Measurements from ENCODE around the gene FXN. TPM values are rescaled to one million over a fixed set of nuclear protein-coding genes. Genes with fewer than 3 reads are reported as not detected.
A peak's percentile ranks its signal among the peaks of the same experiment; 100 is the strongest.
"Not testable (repeated sequence)": the region's sequence is repeated elsewhere in the genome, so short reads cannot be mapped to it uniquely, and the experiment has no call there.

The FXN gene
- total RNA-seq, 2 experiments from 2014 or later, result 21.0 to 21.8 TPM

GRCh38 chr9:69109152-69109551 is 73.6 kb downstream of the FXN start:
- H3K36me3 Mint-ChIP-seq (ENCODE audit: low read depth), result peaks cover 3% of the 10 kb centered on the region
- no peaks in the 10 kb centered on the region for H3K9me3 Mint-ChIP-seq
- no peak for ATAC-seq
- DNase-seq, result no peak
- ChIA-PET CTCF (interaction anchor here (0.8 to 1.9 kb wide), 3 partner anchors 11 to 73 kb away, joined by 3 to 5 read pairs (median 3); partner anchors contain the start of gene FXN), POLR2A (no interaction called here)
- H3K27me3 Mint-ChIP-seq, result no peaks in the 10 kb centered on the region
- intact Hi-C loops (cut with micrococcal nuclease), result no loop called here
- H3K4me1 Mint-ChIP-seq (ENCODE audit: low read depth), result no peaks in the 10 kb centered on the region
- H3K27ac Mint-ChIP-seq, result no peak overlapping the region
- no peak overlapping the region for H3K4me3 Mint-ChIP-seq
- TF ChIP-seq CTCF (IDR thresholded peaks at IDR 0.05), result no peak

GRCh38 chr9:69112646-69113045 is 77.1 kb downstream of the FXN start:
- DNase-seq; H3K4me1 Mint-ChIP-seq (ENCODE audit: low read depth); POLR2A ChIA-PET; intact Hi-C loops (cut with micrococcal nuclease); H3K36me3 Mint-ChIP-seq (ENCODE audit: low read depth); CTCF ChIA-PET; H3K9me3 Mint-ChIP-seq; H3K27me3 Mint-ChIP-seq; ATAC-seq; H3K4me3 Mint-ChIP-seq; H3K27ac Mint-ChIP-seq: not testable (repeated sequence)

GRCh38 chr9:69115621-69116020 is 80.1 kb downstream of the FXN start:
- no peak for TF ChIP-seq CTCF (IDR thresholded peaks at IDR 0.05)
- H3K27me3 Mint-ChIP-seq, result no peaks in the 10 kb centered on the region
- no peak for DNase-seq
- H3K9me3 Mint-ChIP-seq, result no peaks in the 10 kb centered on the region
- intact Hi-C loops (cut with micrococcal nuclease), result no loop called here
- ChIA-PET POLR2A (no interaction called here), CTCF (no interaction called here)
- H3K36me3 Mint-ChIP-seq (ENCODE audit: low read depth), result peaks cover 3% of the 10 kb centered on the region
- no peak overlapping the region for H3K4me3 Mint-ChIP-seq
- ATAC-seq, result no peak
- peaks cover 2% of the 10 kb centered on the region for H3K4me1 Mint-ChIP-seq (ENCODE audit: low read depth)
- no peak overlapping the region for H3K27ac Mint-ChIP-seq

GRCh38 chr9:69118656-69119055 is 83.1 kb downstream of the FXN start:
- no peaks in the 10 kb centered on the region for H3K9me3 Mint-ChIP-seq
- H3K27ac Mint-ChIP-seq, result no peak overlapping the region
- ATAC-seq (no peak), DNase-seq (no peak)
- H3K4me1 Mint-ChIP-seq (ENCODE audit: low read depth), result peaks cover 16% of the 10 kb centered on the region
- H3K4me3 Mint-ChIP-seq, result no peak overlapping the region
- no peaks in the 10 kb centered on the region for H3K36me3 Mint-ChIP-seq (ENCODE audit: low read depth)
- no peak for TF ChIP-seq CTCF (IDR thresholded peaks at IDR 0.05)
- intact Hi-C loops (cut with micrococcal nuclease), result no loop called here
- CTCF ChIA-PET, result no interaction called here
- POLR2A ChIA-PET, result no interaction called here
- peaks cover 9% of the 10 kb centered on the region for H3K27me3 Mint-ChIP-seq

- H3K36me3 Mint-ChIP-seq (ENCODE audit: low read depth), result no peaks in the 10 kb centered on the region
- TF ChIP-seq CTCF (IDR thresholded peaks at IDR 0.05), result no peak
- H3K27ac Mint-ChIP-seq, result peak overlapping the region; percentile 34
- DNase-seq (peak; percentile 42), ATAC-seq (peak; percentile 70)
- ChIA-PET POLR2A (interaction anchor here (0.5 kb wide), 1 partner anchor 662 kb away, joined by 3 read pairs; no protein-coding TSS in a partner anchor), CTCF (interaction anchor here (0.8 kb wide), 1 partner anchor 73 kb away, joined by 4 read pairs; no protein-coding TSS in a partner anchor)
- H3K9me3 Mint-ChIP-seq, result no peaks in the 10 kb centered on the region
- intact Hi-C loops (cut with micrococcal nuclease), result loop anchor here (2.0 kb wide), 1 partner anchor 20 kb away; no protein-coding TSS in a partner anchor
- peak overlapping the region; percentile 64 for H3K4me3 Mint-ChIP-seq
- H3K27me3 Mint-ChIP-seq, result peaks cover 9% of the 10 kb centered on the region
- peaks cover 16% of the 10 kb centered on the region for H3K4me1 Mint-ChIP-seq (ENCODE audit: low read depth)
Observed at GRCh38 chr9:69120380-69121154, 85.0 kb downstream of the FXN start.

Measured in activated CD8-positive, alpha-beta T cell treated with anti-CD3 and anti-CD28 coated beads for 36 hours (primary cell).